Neuronal stem cell (in vitro differentiated cells): ENCODE results near the gene DYRK3. TPM values are rescaled to one million over a fixed set of nuclear protein-coding genes. Genes with fewer than 3 reads are reported as not detected.

ENCODE experiments used
- DNase-seq: peaks from one replicate; pipeline ENCODE4 v3.0.0-alpha.2; 2013; ENCODE audit warnings: low spot score
- H2AFZ ChIP-seq: one replicate; pipeline ENCODE4 v1.6.1; 2013; ENCODE audit warnings: mild to moderate bottlenecking, low read length, inconsistent platforms
- H2AK5ac ChIP-seq: 2 replicates; pipeline ENCODE4 v1.6.1; 2013; ENCODE audit warnings: low read depth, mild to moderate bottlenecking, inconsistent platforms, low read length, moderate library complexity, mixed read lengths
- H2BK120ac ChIP-seq: 2 replicates; pipeline ENCODE4 v1.6.1; 2013; ENCODE audit warnings: low read depth, mild to moderate bottlenecking, inconsistent platforms, low read length, moderate library complexity, mixed read lengths
- H2BK12ac ChIP-seq: one replicate; pipeline ENCODE4 v1.6.1; 2013; ENCODE audit warnings: low read length, inconsistent platforms
- H2BK15ac ChIP-seq: 2 replicates; pipeline ENCODE4 v1.6.1; 2013; ENCODE audit warnings: mild to moderate bottlenecking, low read length, inconsistent platforms, mixed read lengths
- H2BK5ac ChIP-seq: one replicate; pipeline ENCODE4 v1.6.1; 2013; ENCODE audit warnings: inconsistent platforms, mild to moderate bottlenecking, low read length, moderate library complexity
- H3K14ac ChIP-seq: one replicate; pipeline ENCODE4 v1.6.1; 2013; ENCODE audit warnings: low read length, inconsistent platforms
- H3K18ac ChIP-seq: 2 replicates; pipeline ENCODE4 v1.6.1; 2013; ENCODE audit warnings: low read length, inconsistent platforms
- H3K23ac ChIP-seq: 2 replicates; pipeline ENCODE4 v1.6.1; 2013; ENCODE audit warnings: low read depth, mild to moderate bottlenecking, mixed read lengths, low read length, inconsistent platforms; ENCODE audit not compliant: poor library complexity
- H3K27ac ChIP-seq: replicated peaks from 3 replicates; pipeline ENCODE4 v1.5.1; 2013; ENCODE audit warnings: low read length, inconsistent platforms
- H3K27me3 ChIP-seq, 3 experiments: 2 replicates each; pipeline ENCODE4 v1.6.1; 2013; ENCODE audit warnings: low read length in 3 of 3, mild to moderate bottlenecking in 2 of 3, inconsistent platforms in 1 of 3, low read depth in 1 of 3, mixed read lengths in 1 of 3, moderate library complexity in 1 of 3; ENCODE audit not compliant: control insufficient read depth in 3 of 3, insufficient read depth in 3 of 3
- H3K36me3 ChIP-seq, 2 donors: replicated peaks in 1 of 2; 2 replicates each; pipeline ENCODE4 v1.6.1; 2013; ENCODE audit warnings: low read length in 2 of 2; ENCODE audit not compliant: control insufficient read depth in 2 of 2, insufficient read depth in 2 of 2
- H3K4ac ChIP-seq: 2 replicates; pipeline ENCODE4 v1.6.1; 2013; ENCODE audit warnings: inconsistent platforms, mild to moderate bottlenecking, low read length, moderate library complexity
- H3K4me1 ChIP-seq, 2 donors: 1 replicate in 1 of 2; 2 replicates in 1 of 2; pipeline ENCODE4 v1.6.1; 2013; ENCODE audit warnings: low read length in 2 of 2, low read depth in 1 of 2; ENCODE audit not compliant: control insufficient read depth in 2 of 2, insufficient read depth in 1 of 2
- H3K4me2 ChIP-seq: one replicate; pipeline ENCODE4 v1.6.1; 2013; ENCODE audit warnings: mild to moderate bottlenecking, low read length, inconsistent platforms; ENCODE audit not compliant: insufficient read depth, poor library complexity, severe bottlenecking
- H3K4me3 ChIP-seq, 2 donors: 2 replicates each; pipeline ENCODE4 v1.5.1; 2013; ENCODE audit warnings: low read length in 2 of 2, mild to moderate bottlenecking in 2 of 2, inconsistent platforms in 1 of 2, moderate library complexity in 1 of 2
- H3K79me1 ChIP-seq: one replicate; pipeline ENCODE4 v1.6.1; 2013; ENCODE audit warnings: low read depth, mild to moderate bottlenecking, inconsistent platforms, low read length, moderate library complexity
- H3K9ac ChIP-seq: one replicate; pipeline ENCODE4 v1.6.1; 2013; ENCODE audit warnings: mild to moderate bottlenecking, low read depth, low read length, inconsistent platforms; ENCODE audit not compliant: poor library complexity
- H3K9me3 ChIP-seq, 2 donors: replicated peaks in 1 of 2; 2 replicates each; pipeline versions ENCODE3 to v1.6.1; 2013; ENCODE audit warnings: low read length in 2 of 2, mild to moderate bottlenecking in 2 of 2, inconsistent platforms in 1 of 2, low read depth in 1 of 2, mixed read lengths in 1 of 2, moderate library complexity in 1 of 2; ENCODE audit not compliant: control insufficient read depth in 2 of 2, insufficient read depth in 1 of 2
- H4K8ac ChIP-seq: one replicate; pipeline ENCODE4 v1.6.1; 2013; ENCODE audit warnings: low read depth, mild to moderate bottlenecking, inconsistent platforms, low read length, moderate library complexity
- H4K91ac ChIP-seq: one replicate; pipeline ENCODE4 v1.6.1; 2013; ENCODE audit warnings: low read length, low read depth, mild to moderate bottlenecking, inconsistent platforms; ENCODE audit not compliant: poor library complexity
- WGBS, 2 donors: extraction: QIAGEN DNeasy Blood & Tissue Kit; methylation state at CpG; one replicate each; pipeline ENCODE4 v1.1.7; 2013; ENCODE audit warnings: missing lambda C conversion rate in 2 of 2, mixed read lengths in 1 of 2; ENCODE audit not compliant: insufficient read length in 2 of 2, insufficient replicate concordance in 1 of 2; ENCODE audit errors: extremely low coverage in 2 of 2; 5-methylcytosine and 5-hydroxymethylcytosine counted together
- polyA plus RNA-seq, 2 experiments: library from polyadenylated mRNA; stranded (reverse); fragments of 200-250 nt; gene quantifications; one replicate each; pipeline ENCODE4 v1.2.3, GENCODE V29; 2013

Gene DYRK3
- 15.3 TPM for polyA plus RNA-seq (2013, experiment 1 of 2)
- 15.9 TPM for polyA plus RNA-seq (2013, experiment 2 of 2)

GRCh38 chr1:206635080-206635977 lies at the start of gene DYRK3:
TSS of gene DYRK3 (plus strand) at chr1:206635536. CDS start at chr1:206635704, 168 bp downstream.
- Histone ChIP-seq H2BK12ac (peak within 1 kb of the TSS; percentile 80), H3K23ac (peak within 1 kb of the TSS; percentile 95), H2BK15ac (peak within 1 kb of the TSS; percentile 93), H3K27ac (peak within 1 kb of the TSS; percentile 74), H3K9me3 (no peaks in the 10 kb centered on the region), H3K18ac (peak within 1 kb of the TSS; percentile 100), H3K4ac (no peak within 1 kb of the TSS), H3K79me1 (peaks cover 1% of the 10 kb centered on the region), H4K8ac (no peak within 1 kb of the TSS), H2BK120ac (peak within 1 kb of the TSS; percentile 74), H2AK5ac (peak within 1 kb of the TSS; percentile 67), H3K14ac (peak within 1 kb of the TSS; percentile 94), H2AFZ (peak within 1 kb of the TSS; percentile 100), H2BK5ac (peak within 1 kb of the TSS; percentile 93), H4K91ac (peak within 1 kb of the TSS; percentile 24), H3K4me3 (peak within 1 kb of the TSS; percentile 91), H3K27me3 (no peaks in the 10 kb centered on the region), H3K4me2 (peak within 1 kb of the TSS; percentile 72), H3K4me1 (peaks cover 11 to 19% of the 10 kb centered on the region in 2 donors), H3K9ac (peak within 1 kb of the TSS; percentile 94), H3K36me3 (peaks cover 0 to 3% of the 10 kb centered on the region in 2 donors)
- no CpG with 5 or more reads among the region's 84 CpGs for WGBS, 2 donors
- DNase-seq: peak; percentile 90

- Histone ChIP-seq H3K27me3 (no peaks in the 10 kb centered on the region), H3K79me1 (no peaks in the 10 kb centered on the region), H3K18ac (no peak overlapping the region), H3K4me3 (no peak overlapping the region), H3K9ac (no peak overlapping the region), H3K27ac (no peak overlapping the region), H2BK5ac (no peak overlapping the region), H2AK5ac (no peak overlapping the region), H3K14ac (no peak overlapping the region), H4K8ac (no peak overlapping the region), H3K36me3 (peaks cover 2 to 29% of the 10 kb centered on the region in 2 donors), H2BK15ac (no peak overlapping the region), H3K23ac (no peak overlapping the region), H3K4ac (no peak overlapping the region), H4K91ac (no peak overlapping the region), H3K4me1 (peaks cover 8 to 12% of the 10 kb centered on the region in 2 donors), H3K4me2 (no peak overlapping the region), H2BK120ac (no peak overlapping the region), H3K9me3 (no peaks in the 10 kb centered on the region), H2AFZ (no peak overlapping the region), H2BK12ac (no peak overlapping the region)
- DNase-seq: no peak
- WGBS, 2 donors: no CpG with 5 or more reads among the region's 13 CpGs
Measured at GRCh38 chr1:206586501-206587445, 48.6 kb upstream of the DYRK3 start.

GRCh38 chr1:206587904-206588303 lies 47.4 kb upstream of the DYRK3 start:
- DNase-seq: no peak

More at GRCh38 chr1:206587904-206588303, 47.4 kb upstream of the DYRK3 start:
- Histone ChIP-seq H2BK12ac (no peak overlapping the region), H3K14ac (no peak overlapping the region), H4K8ac (no peak overlapping the region), H2AFZ (no peak overlapping the region), H3K27ac (peak overlapping the region; percentile 12), H3K4me3 (no peak overlapping the region), H4K91ac (no peak overlapping the region), H2AK5ac (no peak overlapping the region), H3K18ac (no peak overlapping the region), H3K4me2 (no peak overlapping the region), H2BK120ac (no peak overlapping the region), H3K79me1 (no peaks in the 10 kb centered on the region), H2BK15ac (no peak overlapping the region), H3K9me3 (no peaks in the 10 kb centered on the region), H3K23ac (no peak overlapping the region), H3K36me3 (peaks cover 5 to 41% of the 10 kb centered on the region in 2 donors), H3K4me1 (peaks cover 8 to 12% of the 10 kb centered on the region in 2 donors), H3K4ac (no peak overlapping the region), H2BK5ac (no peak overlapping the region), H3K9ac (no peak overlapping the region), H3K27me3 (no peaks in the 10 kb centered on the region)
- no CpG with 5 or more reads among the region's 14 CpGs for WGBS, 2 donors
